Measurements from ENCODE around the gene DEAF1.

The DEAF1 gene

GRCh38 chr11:597166-597725 lies 97.8 kb downstream of the DEAF1 start:
- no peak for DNase-seq (ENCODE audit: low read depth in 1 of 2, low spot score in 1 of 2)

DNA sequence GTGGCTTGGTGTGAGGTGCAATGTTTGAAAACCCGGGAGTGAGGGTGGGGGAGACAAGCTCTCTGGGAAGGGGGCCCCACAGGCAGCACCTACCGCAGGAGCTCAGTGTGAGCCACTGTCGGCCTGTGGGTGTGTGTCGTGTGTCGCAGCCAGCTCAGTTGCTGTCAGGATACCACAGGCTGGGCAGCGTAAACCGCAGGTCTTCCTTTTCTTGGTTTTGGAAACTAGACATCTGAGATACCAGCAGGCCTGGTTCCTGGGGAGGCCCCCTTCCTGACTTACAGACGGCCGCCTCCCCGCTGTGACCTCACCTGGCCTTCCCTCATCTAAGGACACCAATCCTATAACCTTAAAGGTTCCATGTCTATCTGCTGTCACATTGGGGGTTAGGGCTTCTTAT lies 98.6 kb downstream of the DEAF1 start:
- DNase-seq (ENCODE audit: low read depth in 1 of 2, low spot score in 1 of 2), result no peak

DNA sequence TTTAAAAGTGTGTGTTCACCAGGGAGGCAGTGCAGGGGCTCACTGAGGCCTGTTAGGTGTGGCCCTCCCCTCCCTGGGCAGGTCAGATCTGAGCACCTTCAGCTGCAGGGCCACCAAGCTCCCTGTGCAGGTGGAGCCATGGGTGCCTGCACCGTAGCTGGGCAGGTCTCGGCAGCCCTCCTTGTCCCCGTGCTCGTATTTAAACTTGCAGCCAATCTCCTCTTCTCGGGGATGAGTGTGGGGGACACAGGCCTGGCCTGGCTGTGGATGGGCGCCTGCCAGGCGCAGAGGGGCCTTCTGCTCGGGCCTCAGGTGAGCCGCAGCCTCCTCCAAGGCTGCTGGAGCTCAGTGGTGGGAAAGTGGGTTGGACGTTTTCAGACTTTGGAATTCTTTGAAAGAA lies 99.6 kb downstream of the DEAF1 start:
- DNase-seq (ENCODE audit: low read depth in 1 of 2, low spot score in 1 of 2), result no peak
